NCI-H1092 treated with DMSO at 0.1 percent for 48 hours (cell line): ENCODE measurements around the gene ZNF785.
"Not testable (repeated sequence)": the region's sequence is repeated elsewhere in the genome, so short reads cannot be mapped to it uniquely, and the experiment has no call there.

ENCODE experiments used
- DNase-seq: peaks from one replicate; lab custom pipeline; 2025; lab: John Stamatoyannopoulos, UW

Gene ZNF785

GRCh38 chr16:30585400-30586191 lies at the start of gene ZNF785:
Gene ZNF785, minus strand, starts transcription at chr16:30585697. Its CDS starts 86 bp downstream, at chr16:30585611.
- DNase-seq, result peak; percentile 99

- no peak for DNase-seq
Observed at GRCh38 chr16:30633526-30633925, 48.0 kb upstream of the ZNF785 start.

DNA sequence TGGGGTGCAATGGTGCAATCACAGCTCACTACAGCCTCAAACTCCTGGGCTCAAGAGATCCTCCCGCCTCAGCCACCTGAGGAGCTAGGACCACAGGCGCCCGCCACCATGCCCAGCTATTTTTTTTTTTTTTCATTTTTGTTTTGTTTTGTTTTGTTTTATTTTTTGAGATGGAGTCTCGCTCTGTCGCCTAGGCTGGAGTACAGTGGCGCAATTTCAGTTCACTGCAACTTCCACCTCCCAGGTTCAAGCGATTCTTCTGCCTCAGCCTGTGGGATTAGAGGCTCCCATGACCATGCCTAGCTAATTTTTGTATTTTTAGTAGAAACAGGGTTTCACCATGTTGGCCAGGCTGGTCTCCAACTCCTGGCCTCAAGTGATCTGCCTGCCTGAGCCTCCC lies 47.0 kb upstream of the ZNF785 start:
- not testable (repeated sequence) for DNase-seq

- DNase-seq, result peak; percentile 76
Observed at GRCh38 chr16:30628628-30629540, 43.4 kb upstream of the ZNF785 start.

GRCh38 chr16:30626236-30626635 lies 40.7 kb upstream of the ZNF785 start:
- no peak for DNase-seq

- DNase-seq, result no peak
Observed at GRCh38 chr16:30623536-30624283, 38.2 kb upstream of the ZNF785 start.

- DNase-seq, result no peak
Observed at GRCh38 chr16:30622455-30623032, 37.0 kb upstream of the ZNF785 start.

- DNase-seq, result no peak
Observed at GRCh38 chr16:30621765-30622164, 36.3 kb upstream of the ZNF785 start.

GRCh38 chr16:30620169-30620568 lies 34.7 kb upstream of the ZNF785 start:
- DNase-seq, result peak; percentile 2

GRCh38 chr16:30619638-30620037 lies 34.1 kb upstream of the ZNF785 start:
- DNase-seq, result no peak

DNA sequence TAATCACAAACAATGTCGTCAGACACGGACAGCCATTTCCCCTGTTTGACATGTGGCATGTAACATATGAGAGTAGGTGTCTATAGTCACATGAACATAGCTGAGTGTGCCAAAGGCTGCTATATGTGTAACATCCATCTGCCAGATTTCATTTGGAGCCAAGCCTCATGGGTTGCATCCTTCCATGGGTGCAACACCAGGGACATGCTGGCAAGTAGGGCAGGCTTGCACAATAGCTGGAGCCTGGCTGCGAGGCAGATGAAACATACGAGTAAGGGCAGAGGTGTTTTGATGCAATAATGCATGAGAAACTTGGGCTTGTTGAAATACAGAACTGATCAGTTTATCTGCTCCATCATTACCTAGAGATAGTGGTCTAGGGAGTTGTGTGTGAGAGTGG lies 33.7 kb upstream of the ZNF785 start:
- DNase-seq, result no peak

- peak; percentile 20 for DNase-seq
Observed at GRCh38 chr16:30615358-30616091, 30.0 kb upstream of the ZNF785 start.

- peak; percentile 98 for DNase-seq
Observed at GRCh38 chr16:30609926-30610839, 24.7 kb upstream of the ZNF785 start, which contains the start of gene ZNF689. Gene ZNF689, minus strand, starts transcription at chr16:30610389. Its CDS starts 348 bp downstream, at chr16:30610041.

DNA sequence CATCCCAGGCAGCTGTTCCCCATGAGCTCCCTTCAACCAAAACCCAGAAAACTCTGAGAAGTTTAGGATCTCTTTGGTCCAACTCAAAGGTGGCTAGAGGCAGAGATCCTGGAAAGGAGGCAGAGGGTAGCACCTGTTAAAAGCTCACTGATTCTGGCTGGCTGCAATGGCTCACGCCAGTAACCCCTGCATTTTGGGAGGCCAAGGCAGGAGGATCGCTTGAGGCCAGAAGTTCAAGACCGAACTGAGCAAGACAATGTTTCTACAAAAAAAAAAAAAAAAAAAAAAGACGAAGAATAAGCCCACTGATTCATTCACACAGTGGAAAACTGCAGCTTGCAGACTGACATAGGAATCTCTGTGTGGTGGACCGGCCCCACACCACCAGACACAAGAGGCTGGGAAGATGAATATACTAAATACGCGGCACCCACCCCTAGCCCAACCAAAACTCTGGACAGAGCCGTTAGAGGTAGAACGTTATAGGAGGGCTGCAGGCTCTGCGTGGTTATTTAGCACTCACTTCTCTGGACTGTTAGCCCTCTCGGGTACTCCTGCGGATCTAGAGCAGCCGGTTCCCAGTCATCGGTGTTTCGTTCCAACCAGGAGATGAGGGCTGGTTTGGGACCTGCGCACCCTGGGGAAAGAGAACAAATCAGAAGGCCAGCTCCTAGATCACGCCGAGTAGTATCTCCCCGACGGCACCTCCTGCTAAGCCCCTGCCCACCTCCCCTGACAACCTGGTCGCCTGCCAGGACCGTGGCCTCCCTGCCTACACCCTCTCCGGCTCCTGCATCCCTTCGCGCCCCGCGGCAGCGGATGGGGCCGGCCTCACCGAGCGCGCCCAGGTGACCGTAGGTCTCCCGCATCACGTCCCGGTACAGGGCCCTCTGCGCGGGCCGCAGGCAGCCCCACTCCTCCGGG lies 23.8 kb upstream of the ZNF785 start:
- peak; percentile 65 for DNase-seq

- no peak for DNase-seq
Observed at GRCh38 chr16:30606004-30606403, 20.5 kb upstream of the ZNF785 start.

DNA sequence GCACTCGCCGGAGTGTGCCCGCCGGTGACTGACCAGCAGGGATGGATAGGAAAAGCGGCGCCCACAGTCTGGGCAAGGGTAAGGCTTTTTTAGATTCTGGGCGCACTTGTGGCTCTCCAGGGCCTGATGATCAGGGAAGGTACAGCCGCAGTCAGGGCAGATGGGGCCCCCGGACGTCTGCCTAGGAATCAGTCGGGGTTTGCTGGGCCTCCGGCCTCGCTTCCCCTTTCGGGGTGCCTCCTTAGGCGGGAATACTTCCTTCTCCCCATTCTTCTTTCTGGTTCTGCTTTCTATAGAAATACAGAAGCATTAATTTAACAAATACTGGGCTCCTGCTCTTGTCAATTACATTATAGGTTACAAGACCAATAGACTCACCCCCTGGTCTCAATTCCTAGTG lies 19.7 kb upstream of the ZNF785 start:
- DNase-seq, result no peak

DNA sequence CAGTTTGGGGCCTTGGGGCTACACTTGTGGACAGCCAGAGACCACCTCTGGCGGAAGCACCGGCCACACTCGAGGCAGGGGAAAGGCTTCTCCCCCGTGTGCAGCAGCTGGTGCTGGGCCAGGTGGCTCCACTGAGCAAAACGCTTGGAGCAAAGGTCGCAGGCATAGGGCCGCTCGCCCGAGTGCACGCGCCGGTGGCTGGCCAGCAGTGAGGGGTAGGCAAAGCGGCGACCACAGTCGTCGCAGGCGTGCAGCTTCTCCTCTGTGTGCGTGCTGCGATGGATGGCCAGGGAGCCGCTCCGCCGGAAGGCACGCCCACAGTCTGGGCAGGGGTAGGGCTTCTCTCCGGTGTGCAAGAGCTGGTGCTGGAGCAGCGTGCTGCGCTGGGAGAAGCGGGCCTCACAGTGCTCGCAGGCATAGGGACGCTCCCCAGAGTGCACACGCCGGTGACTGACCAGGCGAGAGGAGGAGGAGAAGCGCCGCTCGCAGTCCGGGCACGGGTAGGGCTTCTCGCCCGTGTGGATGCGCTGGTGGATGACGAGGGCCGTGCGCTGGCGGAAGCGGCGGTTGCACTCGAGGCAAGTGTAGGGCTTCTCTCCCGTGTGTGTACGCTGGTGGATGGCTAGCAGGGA lies 18.9 kb upstream of the ZNF785 start:
- no peak for DNase-seq

GRCh38 chr16:30603945-30604315 lies 18.4 kb upstream of the ZNF785 start:
- DNase-seq, result no peak
